ENCODE measurements around the gene MRPS7. TPM values are rescaled to one million over a fixed set of nuclear protein-coding genes. Genes with fewer than 3 reads are reported as not detected.

The MRPS7 gene
- total and polyA plus RNA-seq, 2 donors (not counting 1 experiment from before 2014, with no cell fraction given), result 25.1 to 42.6 TPM

GRCh38 chr17:75260641-75261335, 891 bp upstream of the MRPS7 start:
- H3K4me3 Mint-ChIP-seq, result peak overlapping the region; percentile 97
- Histone ChIP-seq H3K36me3 (replicated peaks in 1 of 2; ENCODE audit: control extremely low read depth in 1 of 2, control insufficient read depth in 1 of 2, extremely low read depth in 1 of 2, insufficient read depth in 2 of 2, low read length in 1 of 2) (peaks cover 0 to 9% of the 10 kb centered on the region in 2 experiments), H3K79me2 (ENCODE audit: control insufficient read depth, insufficient read depth, low read length) (peaks cover 79% of the 10 kb centered on the region), H3K4me2 (replicated peaks; ENCODE audit: low read depth, low read length, poor library complexity, severe bottlenecking) (peak overlapping the region; percentile 88), H3K9ac (ENCODE audit: low read length) (peak overlapping the region; percentile 94), H3K4me3 (ENCODE audit: control extremely low read depth in 1 of 5, extremely low read depth in 1 of 5, insufficient read depth in 1 of 5, low read depth in 2 of 5, low read length in 4 of 5) (peak overlapping the region; percentile 79 to 96 (median 95)), H3K4me1 (ENCODE audit: control insufficient read depth in 2 of 2, insufficient read depth in 2 of 2, low read length in 2 of 2) (peaks cover 25% of the 10 kb centered on the region in 2 donors), H3K27ac (ENCODE audit: low read length in 2 of 2) (peak overlapping the region; percentile 95 to 99), H4K20me1 (ENCODE audit: control insufficient read depth, insufficient read depth, low read length, poor library complexity, severe bottlenecking) (peaks cover 16% of the 10 kb centered on the region), H3K27me3 (replicated peaks in 1 of 4; ENCODE audit: control extremely low read depth in 1 of 4, control insufficient read depth in 3 of 4, insufficient read depth in 4 of 4, low read length in 3 of 4) (no peaks in the 10 kb centered on the region), H2AFZ (ENCODE audit: insufficient read depth, low read depth, low read length, poor library complexity, severe bottlenecking) (peak overlapping the region; percentile 87), H3K9me3 (ENCODE audit: control extremely low read depth in 1 of 3, control insufficient read depth in 2 of 3, insufficient read depth in 1 of 3, low read length in 2 of 3) (no peaks in the 10 kb centered on the region)
- POLR2A ChIA-PET, result interaction anchor here (0.6 to 3.2 kb wide), 9 partner anchors 10 to 196 kb away, joined by 3 to 41 read pairs (median 10); partner anchors contain the start of genes MIF4GD, SLC25A19 and TMEM94
- no peak for TF ChIP-seq CTCF (IDR thresholded peaks at IDR 0.05)
- no peak for TF ChIP-seq EZH2 (IDR thresholded peaks at IDR 0.05; ENCODE audit: borderline replicate concordance, insufficient read depth, low read depth, low read length, poor library complexity, severe bottlenecking)
- H3K4me1 Mint-ChIP-seq, result peaks cover 59% of the 10 kb centered on the region
- 0% methylated on average over 23 of the region's 31 CpGs for WGBS (ENCODE audit: insufficient coverage)
- H3K27ac Mint-ChIP-seq, result peak overlapping the region; percentile 100
- H3K27me3 Mint-ChIP-seq, result no peaks in the 10 kb centered on the region
- no peak for ATAC-seq (ENCODE audit: low read depth)
- intact Hi-C loops (cut with micrococcal nuclease), result loop anchor here (1.0 kb wide), 7 partner anchors 11 to 329 kb away; partner anchors contain the start of genes GRB2, MIF4GD, SLC25A19 and TMEM94
- CTCF ChIA-PET, result interaction anchor here (0.5 to 4.9 kb wide), 15 partner anchors 10 to 152 kb away, joined by 3 to 62 read pairs (median 6); partner anchors contain the start of genes GRB2, MIF4GD and SLC25A19
- no peaks in the 10 kb centered on the region for H3K9me3 Mint-ChIP-seq (ENCODE audit: insufficient read depth)
- DNase-seq, result no peak
